Measurements from ENCODE around the gene RPH3AL. TPM values are rescaled to one million over a fixed set of nuclear protein-coding genes. Genes with fewer than 3 reads are reported as not detected.

Gene RPH3AL
- total and polyA plus RNA-seq, 3 donors from 2014 or later, result 4.4 to 13.5 (median 6.5) TPM

- Histone ChIP-seq H3K9me3 (no peaks in the 10 kb centered on the region), H3K36me3 (ENCODE audit: low read depth, missing control alignments) (no peaks in the 10 kb centered on the region), H3K4me3 (no peak overlapping the region), H3K27ac (no peak overlapping the region), H3K27me3 (no peaks in the 10 kb centered on the region), H3K4me1 (peaks cover 20% of the 10 kb centered on the region)
- 78 to 82% methylated on average over 8 of the region's 8 CpGs for WGBS, 2 donors
- intact Hi-C loops (cut with DNase I; ENCODE audit: low total_unique reads), result no loop called here
- DNase-seq, result peak; percentile 9
- TF ChIP-seq, protein P1, sequence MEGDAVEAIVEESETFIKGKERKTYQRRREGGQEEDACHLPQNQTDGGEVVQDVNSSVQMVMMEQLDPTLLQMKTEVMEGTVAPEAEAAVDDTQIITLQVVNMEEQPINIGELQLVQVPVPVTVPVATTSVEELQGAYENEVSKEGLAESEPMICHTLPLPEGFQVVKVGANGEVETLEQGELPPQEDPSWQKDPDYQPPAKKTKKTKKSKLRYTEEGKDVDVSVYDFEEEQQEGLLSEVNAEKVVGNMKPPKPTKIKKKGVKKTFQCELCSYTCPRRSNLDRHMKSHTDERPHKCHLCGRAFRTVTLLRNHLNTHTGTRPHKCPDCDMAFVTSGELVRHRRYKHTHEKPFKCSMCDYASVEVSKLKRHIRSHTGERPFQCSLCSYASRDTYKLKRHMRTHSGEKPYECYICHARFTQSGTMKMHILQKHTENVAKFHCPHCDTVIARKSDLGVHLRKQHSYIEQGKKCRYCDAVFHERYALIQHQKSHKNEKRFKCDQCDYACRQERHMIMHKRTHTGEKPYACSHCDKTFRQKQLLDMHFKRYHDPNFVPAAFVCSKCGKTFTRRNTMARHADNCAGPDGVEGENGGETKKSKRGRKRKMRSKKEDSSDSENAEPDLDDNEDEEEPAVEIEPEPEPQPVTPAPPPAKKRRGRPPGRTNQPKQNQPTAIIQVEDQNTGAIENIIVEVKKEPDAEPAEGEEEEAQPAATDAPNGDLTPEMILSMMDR (IDR thresholded peaks at IDR 0.05), result no peak
- no peak for TF ChIP-seq POLR2A (IDR thresholded peaks at IDR 0.05)
Measured at GRCh38 chr17:353213-353837, 718 bp upstream of the RPH3AL start.

GRCh38 chr17:351875-352420, 659 bp downstream of the RPH3AL start:
- TF ChIP-seq, protein P1 (IDR thresholded peaks at IDR 0.05), result no peak
- no peak for TF ChIP-seq POLR2A (IDR thresholded peaks at IDR 0.05)
- DNase-seq, result no peak
- intact Hi-C loops (cut with DNase I; ENCODE audit: low total_unique reads), result no loop called here
- Histone ChIP-seq H3K27ac (peak overlapping the region in 1 of 2 donors; percentile 18), H3K4me1 (peaks cover 20% of the 10 kb centered on the region), H3K4me3 (no peak overlapping the region), H3K36me3 (ENCODE audit: low read depth, missing control alignments) (no peaks in the 10 kb centered on the region), H3K9me3 (no peaks in the 10 kb centered on the region), H3K27me3 (no peaks in the 10 kb centered on the region)
- 87 to 91% methylated on average over 19 of the region's 19 CpGs for WGBS, 2 donors

GRCh38 chr17:351449-351738, 1.2 kb downstream of the RPH3AL start:
- Histone ChIP-seq H3K9me3 (no peaks in the 10 kb centered on the region), H3K4me3 (no peak overlapping the region), H3K27ac (no peak overlapping the region), H3K27me3 (no peaks in the 10 kb centered on the region), H3K4me1 (peaks cover 20% of the 10 kb centered on the region), H3K36me3 (ENCODE audit: low read depth, missing control alignments) (no peaks in the 10 kb centered on the region)
- DNase-seq, result no peak
- intact Hi-C loops (cut with DNase I; ENCODE audit: low total_unique reads), result no loop called here
- 93% methylated on average over 6 of the region's 6 CpGs for whole genome bisulfite sequencing, 2 donors
- no peak for TF ChIP-seq POLR2A (IDR thresholded peaks at IDR 0.05)
- TF ChIP-seq, protein P1 (IDR thresholded peaks at IDR 0.05), result no peak

- H3K4me3 ChIP-seq, result no peak overlapping the region
- WGBS, 2 donors, result 59% methylated on average over 8 of the region's 8 CpGs
- H3K4me1 ChIP-seq, result peaks cover 20% of the 10 kb centered on the region
- intact Hi-C loops (cut with DNase I; ENCODE audit: low total_unique reads), result no loop called here
- H3K27me3 ChIP-seq, result no peaks in the 10 kb centered on the region
- TF ChIP-seq, protein P1 (IDR thresholded peaks at IDR 0.05), result no peak
- no peak for TF ChIP-seq POLR2A (IDR thresholded peaks at IDR 0.05)
- DNase-seq, result peak; percentile 77
- H3K27ac ChIP-seq, result peak overlapping the region; percentile 50 to 62
- no peaks in the 10 kb centered on the region for H3K36me3 ChIP-seq (ENCODE audit: low read depth, missing control alignments)
- no peaks in the 10 kb centered on the region for H3K9me3 ChIP-seq
Measured at GRCh38 chr17:350706-351448, 1.7 kb downstream of the RPH3AL start.

Measured in testis (tissue), 3 donors.